Thyroid gland (tissue), 4 donors: ENCODE measurements around the gene RAPGEF1.

Experiments used
- CTCF ChIP-seq, 6 experiments: fragments of 200-600 bp in 3 of 6; fragments of 450-650 bp in 3 of 6; sonication (generic) in 3 of 6; IDR thresholded peaks; one replicate each; pipeline ENCODE4 v1.5.1; 2016 to 2019; ENCODE audit warnings: antibody characterized with exemption in 6 of 6, mild to moderate bottlenecking in 2 of 6, inconsistent platforms in 1 of 6, moderate library complexity in 1 of 6
- POLR2A ChIP-seq, 2 donors: fragments of 450-650 bp; IDR thresholded peaks; one replicate each; pipeline ENCODE4 v1.6.1; 2017; ENCODE audit warnings: antibody characterized with exemption in 2 of 2, mild to moderate bottlenecking in 2 of 2, moderate library complexity in 1 of 2

DNA sequence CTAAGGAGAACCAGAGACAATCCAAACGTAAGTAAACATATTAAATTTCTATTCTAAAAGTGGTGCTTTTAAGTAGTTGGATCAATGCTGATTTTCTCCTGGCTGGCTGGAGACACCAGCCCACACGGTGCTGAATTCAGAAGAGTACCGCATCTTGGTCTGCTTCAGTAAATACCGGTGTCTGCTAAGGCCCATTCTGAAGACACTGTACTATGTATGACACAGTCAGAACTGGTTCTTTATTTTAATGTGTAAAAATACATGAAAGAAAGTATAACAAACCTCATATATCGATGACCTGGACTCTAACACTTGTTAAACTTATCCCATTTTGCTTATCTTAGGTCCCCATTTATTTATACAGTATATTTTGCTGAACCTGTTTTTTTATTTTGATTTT lies 32.8 kb downstream of the RAPGEF1 start:
- TF ChIP-seq CTCF (IDR thresholded peaks at IDR 0.05) (no peak), POLR2A (IDR thresholded peaks at IDR 0.05) (no peak)
